Measurements from ENCODE around the gene TAP1. TPM values are rescaled to one million over a fixed set of nuclear protein-coding genes. Genes with fewer than 3 reads are reported as not detected.

The TAP1 gene
- total RNA-seq, 1 donor from 2014 or later: 29.7 TPM

DNA sequence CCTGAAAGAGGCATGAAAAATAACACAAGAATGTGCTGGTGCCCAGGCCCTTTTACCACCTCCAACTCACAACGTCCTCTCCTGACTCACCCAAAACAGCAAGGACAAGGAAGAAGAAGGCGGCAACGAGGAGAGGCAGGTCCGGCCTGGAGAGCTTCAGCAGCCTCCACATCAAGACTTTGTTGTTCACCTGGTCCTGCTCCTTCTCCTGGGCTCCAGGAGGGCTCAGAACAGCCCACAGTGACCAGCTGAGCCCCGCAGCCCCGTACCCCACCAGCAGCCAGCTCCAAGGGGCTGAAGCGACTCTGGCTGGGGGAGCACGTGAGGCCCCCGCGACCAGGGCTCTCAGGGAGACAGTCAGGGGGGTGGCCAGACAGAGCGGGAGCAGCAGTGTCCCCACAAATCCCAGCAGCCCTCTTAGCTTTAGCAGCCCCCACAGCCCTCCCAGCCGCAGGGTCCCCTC lies 15.8 kb downstream of the TAP1 start:
- H3K27ac Mint-ChIP-seq (ENCODE audit: unreplicated experiment): no peak overlapping the region
- peaks cover 8% of the 10 kb centered on the region for H3K4me1 Mint-ChIP-seq (ENCODE audit: low read depth)
- peak overlapping the region; percentile 79 for H3K4me3 Mint-ChIP-seq (ENCODE audit: unreplicated experiment)
- H3K36me3 Mint-ChIP-seq (ENCODE audit: low read depth): peaks cover 7% of the 10 kb centered on the region
- H3K27me3 Mint-ChIP-seq (ENCODE audit: low read depth): no peaks in the 10 kb centered on the region
- TF ChIP-seq, protein P1, sequence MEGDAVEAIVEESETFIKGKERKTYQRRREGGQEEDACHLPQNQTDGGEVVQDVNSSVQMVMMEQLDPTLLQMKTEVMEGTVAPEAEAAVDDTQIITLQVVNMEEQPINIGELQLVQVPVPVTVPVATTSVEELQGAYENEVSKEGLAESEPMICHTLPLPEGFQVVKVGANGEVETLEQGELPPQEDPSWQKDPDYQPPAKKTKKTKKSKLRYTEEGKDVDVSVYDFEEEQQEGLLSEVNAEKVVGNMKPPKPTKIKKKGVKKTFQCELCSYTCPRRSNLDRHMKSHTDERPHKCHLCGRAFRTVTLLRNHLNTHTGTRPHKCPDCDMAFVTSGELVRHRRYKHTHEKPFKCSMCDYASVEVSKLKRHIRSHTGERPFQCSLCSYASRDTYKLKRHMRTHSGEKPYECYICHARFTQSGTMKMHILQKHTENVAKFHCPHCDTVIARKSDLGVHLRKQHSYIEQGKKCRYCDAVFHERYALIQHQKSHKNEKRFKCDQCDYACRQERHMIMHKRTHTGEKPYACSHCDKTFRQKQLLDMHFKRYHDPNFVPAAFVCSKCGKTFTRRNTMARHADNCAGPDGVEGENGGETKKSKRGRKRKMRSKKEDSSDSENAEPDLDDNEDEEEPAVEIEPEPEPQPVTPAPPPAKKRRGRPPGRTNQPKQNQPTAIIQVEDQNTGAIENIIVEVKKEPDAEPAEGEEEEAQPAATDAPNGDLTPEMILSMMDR (IDR thresholded peaks at IDR 0.05): no peak
- H3K9me3 Mint-ChIP-seq (ENCODE audit: low read depth): no peaks in the 10 kb centered on the region
- no peak for DNase-seq (ENCODE audit: low spot score)

DNA sequence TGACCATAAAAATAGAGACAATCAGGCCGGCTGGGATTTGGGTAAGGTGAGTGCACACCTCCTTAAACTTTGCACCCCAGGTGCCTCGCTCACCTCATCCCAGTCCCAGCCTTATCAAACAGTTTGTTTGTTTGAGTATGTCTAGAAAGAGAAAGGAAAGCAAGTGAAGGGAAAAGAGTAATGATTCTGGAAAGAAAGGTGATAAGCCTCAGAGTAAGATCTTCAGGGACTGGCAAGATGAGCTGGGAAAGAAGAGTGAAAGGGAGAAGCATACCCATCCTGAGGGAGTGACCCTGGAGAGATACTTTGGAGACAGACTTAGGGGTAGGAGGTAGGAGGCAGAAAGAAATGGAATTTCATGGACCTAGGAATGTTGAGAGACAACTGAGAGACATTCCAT lies 16.6 kb downstream of the TAP1 start:
- TF ChIP-seq, protein P1 (IDR thresholded peaks at IDR 0.05): no peak
- Mint-ChIP-seq H3K27ac (ENCODE audit: unreplicated experiment) (no peak overlapping the region), H3K36me3 (ENCODE audit: low read depth) (peaks cover 7% of the 10 kb centered on the region), H3K4me3 (ENCODE audit: unreplicated experiment) (no peak overlapping the region), H3K27me3 (ENCODE audit: low read depth) (no peaks in the 10 kb centered on the region), H3K4me1 (ENCODE audit: low read depth) (peaks cover 8% of the 10 kb centered on the region), H3K9me3 (ENCODE audit: low read depth) (no peaks in the 10 kb centered on the region)
- no peak for DNase-seq (ENCODE audit: low spot score)

DNA sequence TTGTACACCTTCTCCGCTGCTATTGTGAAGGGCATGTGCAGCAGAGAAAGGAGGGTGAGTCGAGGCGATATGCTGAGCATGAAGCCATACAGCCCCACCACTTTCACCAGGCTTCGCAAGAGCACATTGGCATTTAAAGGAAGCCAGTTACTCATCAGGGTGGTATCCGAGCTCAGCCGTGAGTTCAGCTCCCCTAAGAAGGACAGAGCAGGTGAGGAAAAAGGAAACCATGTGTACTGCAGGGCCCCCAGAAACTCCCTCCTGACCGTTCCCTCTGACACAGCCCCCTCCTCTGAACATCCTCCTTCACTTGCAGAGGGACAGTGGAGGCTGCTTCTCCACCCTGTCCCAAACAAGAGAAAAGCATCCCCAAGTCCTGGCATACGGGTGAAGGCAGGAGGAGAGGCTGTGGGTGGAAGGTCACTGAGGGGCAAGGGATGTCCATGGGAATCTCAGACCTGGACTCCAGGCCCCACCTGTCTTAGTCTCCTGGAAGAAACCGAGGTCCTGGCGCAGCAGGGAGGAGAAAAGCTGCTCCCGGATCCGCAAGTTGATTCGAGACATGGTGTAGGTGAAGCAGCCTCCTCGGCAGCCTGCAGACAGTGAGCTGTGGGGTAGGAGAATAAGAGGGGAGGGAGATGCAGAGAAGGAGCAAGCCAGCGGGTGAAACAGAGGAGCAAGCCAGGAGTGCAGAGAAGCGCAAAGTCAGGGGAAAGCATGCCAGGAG lies 18.2 kb downstream of the TAP1 start:
- Mint-ChIP-seq H3K27me3 (ENCODE audit: low read depth) (no peaks in the 10 kb centered on the region), H3K9me3 (ENCODE audit: low read depth) (no peaks in the 10 kb centered on the region), H3K27ac (ENCODE audit: unreplicated experiment) (no peak overlapping the region), H3K4me1 (ENCODE audit: low read depth) (peaks cover 8% of the 10 kb centered on the region), H3K4me3 (ENCODE audit: unreplicated experiment) (no peak overlapping the region), H3K36me3 (ENCODE audit: low read depth) (peaks cover 7% of the 10 kb centered on the region)
- DNase-seq (ENCODE audit: low spot score): no peak
- TF ChIP-seq, protein P1 (IDR thresholded peaks at IDR 0.05): no peak

DNA sequence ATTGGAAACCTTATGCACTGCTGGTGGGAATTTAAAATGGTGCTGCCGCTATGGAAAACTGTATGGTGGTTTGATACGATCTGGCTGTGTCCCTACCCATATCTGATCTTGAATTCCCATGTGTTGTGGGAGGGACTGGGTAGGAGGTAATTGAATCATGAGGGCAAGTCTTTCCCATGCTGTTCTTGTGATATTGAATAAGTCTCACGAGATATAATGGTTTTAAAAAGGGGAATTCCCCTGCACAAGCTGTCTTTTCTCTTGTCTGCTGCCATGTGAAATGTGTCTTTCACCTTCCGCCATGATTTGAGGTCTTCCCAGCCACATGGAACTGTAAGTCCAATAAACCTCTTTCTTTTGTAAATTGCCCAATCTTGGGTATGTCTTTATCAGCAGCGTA lies 19.8 kb downstream of the TAP1 start:
- peaks cover 8% of the 10 kb centered on the region for H3K4me1 Mint-ChIP-seq (ENCODE audit: low read depth)
- TF ChIP-seq, protein P1 (IDR thresholded peaks at IDR 0.05): no peak
- no peaks in the 10 kb centered on the region for H3K27me3 Mint-ChIP-seq (ENCODE audit: low read depth)
- DNase-seq (ENCODE audit: low spot score): no peak
- peaks cover 12% of the 10 kb centered on the region for H3K36me3 Mint-ChIP-seq (ENCODE audit: low read depth)
- H3K9me3 Mint-ChIP-seq (ENCODE audit: low read depth): no peaks in the 10 kb centered on the region
- no peak overlapping the region for H3K27ac Mint-ChIP-seq (ENCODE audit: unreplicated experiment)
- H3K4me3 Mint-ChIP-seq (ENCODE audit: unreplicated experiment): no peak overlapping the region

DNA sequence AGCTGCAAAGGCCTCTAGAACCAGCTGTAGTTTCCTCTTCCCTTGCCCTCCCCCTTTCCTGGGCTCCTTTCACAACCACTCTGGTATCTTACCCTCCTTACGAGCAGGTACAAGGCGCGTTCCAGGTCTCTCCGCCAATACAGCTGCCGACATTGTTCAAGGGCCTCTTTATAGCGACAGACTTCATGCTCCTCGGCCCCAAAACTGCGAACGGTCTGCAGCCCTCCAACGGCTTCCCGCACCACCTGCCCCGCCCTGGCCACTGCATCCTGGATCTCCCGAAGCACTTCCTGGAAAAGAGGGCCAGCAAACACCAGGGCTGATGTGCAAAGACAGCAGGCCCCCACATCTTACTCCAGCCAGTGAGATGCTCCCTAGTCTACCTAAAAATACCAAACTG lies 21.0 kb downstream of the TAP1 start:
- DNase-seq (ENCODE audit: low spot score): no peak
- H3K9me3 Mint-ChIP-seq (ENCODE audit: low read depth): no peaks in the 10 kb centered on the region
- TF ChIP-seq, protein P1 (IDR thresholded peaks at IDR 0.05): no peak

More for the DNA sequence above, 21.0 kb downstream of the TAP1 start:
- Mint-ChIP-seq H3K36me3 (ENCODE audit: low read depth) (peaks cover 13% of the 10 kb centered on the region), H3K27ac (ENCODE audit: unreplicated experiment) (no peak overlapping the region), H3K4me1 (ENCODE audit: low read depth) (peaks cover 5% of the 10 kb centered on the region), H3K4me3 (ENCODE audit: unreplicated experiment) (no peak overlapping the region), H3K27me3 (ENCODE audit: low read depth) (no peaks in the 10 kb centered on the region)

Measured in chondrocyte (in vitro differentiated cells).